HG03175 (cell line): ENCODE results near the gene MOG.
A peak's percentile ranks its signal among the peaks of the same experiment; 100 is the strongest.
"Not testable (repeated sequence)": the region's sequence is repeated elsewhere in the genome, so short reads cannot be mapped to it uniquely, and the experiment has no call there.

Experiments
- ATAC-seq: cut with Tn5 transposase; IDR thresholded peaks from one replicate; pipeline ENCODE4 v1.9.1; 2021; ENCODE audit warnings: mild to moderate bottlenecking, moderate library complexity; ENCODE audit not compliant: unreplicated experiment

The MOG gene

GRCh38 chr6:29637247-29637646 lies 19.6 kb upstream of the MOG start:
- ATAC-seq = no peak

DNA sequence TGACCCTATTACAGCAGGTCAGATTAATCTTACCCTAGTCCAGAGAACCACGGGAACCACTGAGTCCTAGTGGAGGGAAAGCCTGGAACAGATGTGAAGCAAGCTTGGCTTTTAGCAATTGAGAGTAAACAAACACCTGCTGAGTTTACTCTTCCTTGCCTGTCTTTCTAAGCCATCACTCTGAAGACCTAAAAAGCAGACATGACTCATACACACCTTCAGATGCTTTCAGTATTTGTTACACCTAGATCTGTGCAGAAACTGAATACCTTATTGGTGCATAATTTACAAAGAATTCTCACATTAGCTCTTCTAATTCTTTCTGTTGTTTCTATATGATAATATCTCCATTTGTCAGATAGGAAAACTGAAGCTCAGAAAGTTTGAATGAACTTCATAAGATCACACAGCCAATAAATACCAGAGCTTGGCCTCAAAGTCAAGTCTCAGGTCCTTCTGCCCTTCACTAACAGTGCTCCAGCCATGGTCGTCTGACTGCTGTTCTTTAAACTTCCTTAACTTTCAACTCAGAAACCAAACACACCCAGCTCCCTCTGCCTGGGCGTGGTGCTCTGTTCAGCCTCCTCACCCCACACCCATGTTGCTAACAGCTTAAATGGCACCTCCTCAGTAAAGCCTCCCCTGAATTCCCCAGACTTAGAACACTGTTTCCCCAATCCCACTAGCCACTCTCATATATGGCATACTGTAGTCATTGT lies 15.3 kb upstream of the MOG start:
- ATAC-seq = no peak

- no peak for ATAC-seq
Observed at GRCh38 chr6:29647927-29648642, 8.8 kb upstream of the MOG start.

DNA sequence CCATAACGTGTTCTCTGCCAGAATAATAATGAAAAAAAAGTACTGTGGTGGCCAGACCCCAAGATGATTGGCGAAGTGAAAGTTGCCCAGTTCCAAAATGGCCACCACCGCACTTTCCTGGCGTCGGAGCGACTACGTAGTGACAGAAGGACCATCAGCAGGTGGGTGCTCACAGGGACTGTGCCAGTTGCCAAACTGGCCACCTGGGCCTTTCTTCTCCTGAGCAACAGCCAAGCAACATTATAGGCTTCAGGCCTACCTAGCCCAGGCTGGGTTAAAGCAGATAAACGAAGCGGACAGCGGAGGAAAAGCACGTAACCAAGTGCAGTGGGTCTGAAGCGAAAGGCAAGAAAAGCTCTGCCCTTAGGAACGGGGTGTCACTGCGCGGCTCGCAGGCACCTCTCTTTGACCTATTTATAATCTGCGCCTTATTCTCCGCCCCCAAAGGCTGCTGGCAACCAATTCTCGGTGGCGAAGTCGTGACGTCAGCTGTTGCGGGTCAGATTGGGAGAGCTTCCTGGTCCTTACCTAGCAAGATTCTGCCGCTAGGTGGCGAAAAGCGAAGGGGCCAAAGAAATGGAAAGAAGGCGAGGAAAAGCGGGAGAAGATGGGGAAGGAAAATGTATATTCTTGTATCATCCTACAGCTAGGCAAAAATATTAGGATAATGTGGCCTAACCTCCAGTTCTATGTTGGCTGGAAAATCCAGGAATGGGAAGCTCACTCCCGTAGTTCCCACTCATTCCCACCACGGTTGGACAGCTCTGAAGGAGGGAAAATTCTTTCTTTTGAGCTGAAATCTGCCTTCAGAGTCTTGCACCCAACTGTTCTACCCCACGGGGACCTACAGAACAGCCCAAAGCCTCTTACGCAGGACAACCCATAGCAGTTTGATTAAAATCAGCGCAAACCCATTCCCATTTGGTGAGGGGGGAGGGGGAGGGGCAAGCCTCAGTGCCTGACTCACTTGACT lies 6.9 kb upstream of the MOG start:
- ATAC-seq = peak; percentile 97

DNA sequence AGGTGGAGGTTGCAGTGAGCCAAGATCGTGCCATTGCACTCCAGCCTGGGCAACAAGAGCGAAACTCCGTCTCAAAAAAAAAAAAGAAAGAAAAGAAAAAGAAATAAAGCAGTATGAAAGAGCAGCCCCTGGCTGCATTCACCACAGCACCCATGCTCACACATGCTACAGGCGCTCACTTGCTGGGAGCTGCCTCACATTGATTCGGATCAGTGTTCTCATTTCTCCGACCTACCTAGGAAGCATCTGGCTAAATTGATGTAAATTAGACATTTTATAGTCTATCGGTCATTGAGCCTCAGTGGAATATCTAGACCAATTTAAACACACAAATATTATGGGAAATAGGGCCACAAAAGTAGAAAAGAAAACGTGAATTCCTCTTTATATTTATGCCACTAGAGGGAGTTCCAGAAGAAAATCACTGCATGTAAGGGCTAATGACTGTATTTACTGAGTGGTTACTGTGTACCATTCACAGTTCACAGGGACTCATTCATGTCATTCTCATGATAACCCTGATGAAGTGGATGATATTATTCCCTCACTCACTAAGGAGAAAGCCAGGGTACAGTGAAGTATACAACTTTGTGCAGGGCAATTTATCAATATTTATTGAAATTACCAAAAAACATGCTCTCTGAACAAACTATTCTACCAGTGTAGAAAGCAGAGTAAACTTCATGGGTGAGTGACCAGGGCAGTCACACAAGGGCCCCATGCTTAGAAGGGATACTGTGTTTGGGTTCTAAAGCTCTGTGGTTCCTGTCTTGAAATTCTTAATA lies 5.3 kb upstream of the MOG start:
- ATAC-seq = no peak

DNA sequence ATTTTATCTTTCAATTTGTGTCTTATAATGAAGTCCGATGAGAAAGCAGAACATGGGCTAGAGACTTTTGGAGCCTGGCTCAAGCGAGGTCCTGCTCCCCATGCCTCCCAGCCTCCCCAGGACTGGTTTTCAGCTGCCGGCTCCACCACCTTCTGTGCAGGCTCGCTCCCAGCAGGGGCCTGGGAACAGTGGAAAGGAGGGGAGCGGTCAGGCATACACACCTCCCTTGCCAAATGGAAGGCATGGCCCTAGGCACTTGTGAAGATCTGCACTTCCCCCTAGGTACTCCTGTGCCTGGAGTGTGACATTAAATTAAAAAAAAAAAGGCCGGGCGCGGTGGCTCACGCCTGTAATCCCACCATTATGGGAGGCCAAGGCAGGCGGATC lies 4.7 kb upstream of the MOG start:
- ATAC-seq = no peak

- ATAC-seq = no peak
Observed at GRCh38 chr6:29653452-29654038, 3.3 kb upstream of the MOG start.

- no peak for ATAC-seq
Observed at GRCh38 chr6:29655658-29656057, 1.2 kb upstream of the MOG start.

- no peak for ATAC-seq
Observed at GRCh38 chr6:29656157-29656556, 735 bp upstream of the MOG start.

GRCh38 chr6:29661071-29661470 lies 4.2 kb downstream of the MOG start:
- no peak for ATAC-seq

GRCh38 chr6:29661502-29662141 lies 4.7 kb downstream of the MOG start:
- not testable (repeated sequence) for ATAC-seq

- no peak for ATAC-seq
Observed at GRCh38 chr6:29663300-29664042, 6.6 kb downstream of the MOG start.

- no peak for ATAC-seq
Observed at GRCh38 chr6:29665942-29666825, 9.3 kb downstream of the MOG start.

GRCh38 chr6:29666826-29667130 lies 9.9 kb downstream of the MOG start:
- no peak for ATAC-seq

DNA sequence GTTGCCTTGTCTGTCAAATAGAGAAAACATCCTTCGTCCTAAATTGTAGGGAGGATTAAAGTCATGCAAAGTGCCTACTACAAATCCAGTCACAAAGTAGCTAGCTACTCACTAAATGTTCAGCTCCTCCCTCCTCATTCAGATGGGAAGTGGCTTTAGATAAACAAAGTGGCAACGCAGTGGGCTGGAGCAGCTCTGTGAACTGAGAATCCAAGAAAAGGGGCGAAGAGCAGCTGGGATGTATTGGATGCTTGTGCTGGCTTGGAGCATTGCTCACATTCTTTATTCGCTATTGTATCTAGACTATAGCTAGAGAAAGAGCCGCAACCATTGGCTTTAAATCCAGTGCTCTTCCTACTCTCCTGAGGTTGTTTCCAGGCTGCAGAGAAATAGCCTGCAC lies 10.3 kb downstream of the MOG start:
- no peak for ATAC-seq

DNA sequence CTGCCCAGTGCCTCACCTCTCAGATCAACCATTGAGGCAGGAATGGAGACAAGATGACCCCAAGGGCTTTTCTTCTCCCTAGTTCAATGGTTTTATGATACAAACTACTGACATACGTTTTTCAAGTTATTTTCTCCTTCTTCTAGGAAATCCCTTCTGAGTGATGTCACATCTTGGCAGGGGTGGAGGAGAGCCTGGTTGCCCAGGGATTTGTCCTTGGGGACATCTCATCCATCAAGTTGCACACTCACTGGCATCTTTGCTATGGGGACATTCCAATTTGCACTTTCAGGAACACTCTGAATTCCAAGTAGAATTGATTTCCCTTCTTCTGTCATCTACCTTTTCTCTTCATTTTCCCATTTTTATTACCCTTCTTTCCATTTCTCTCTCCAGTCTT lies 14.1 kb downstream of the MOG start:
- ATAC-seq = no peak

GRCh38 chr6:29672116-29672515 lies 15.2 kb downstream of the MOG start:
- ATAC-seq = not testable (repeated sequence)

- ATAC-seq = no peak
Observed at GRCh38 chr6:29673161-29673560, 16.3 kb downstream of the MOG start.
